GM18861 (cell line): Measurements from ENCODE around the gene NETO2.
"Not testable (repeated sequence)": the region's sequence is repeated elsewhere in the genome, so short reads cannot be mapped to it uniquely, and the experiment has no call there.

Experiments used
- ATAC-seq: cut with Tn5 transposase; IDR thresholded peaks from one replicate; pipeline ENCODE4 v1.9.1; 2021; ENCODE audit not compliant: unreplicated experiment

The NETO2 gene

GRCh38 chr16:47067203-47067602 is 76.5 kb downstream of the NETO2 start:
- ATAC-seq = no peak

GRCh38 chr16:47065766-47066688 is 77.7 kb downstream of the NETO2 start:
- ATAC-seq = no peak

GRCh38 chr16:47064775-47065174 is 79.0 kb downstream of the NETO2 start:
- ATAC-seq = no peak

GRCh38 chr16:47063011-47063724 is 80.6 kb downstream of the NETO2 start:
- ATAC-seq = no peak

- ATAC-seq = no peak
Observed at GRCh38 chr16:47061204-47061603, 82.5 kb downstream of the NETO2 start.

GRCh38 chr16:47060596-47060995 is 83.1 kb downstream of the NETO2 start:
- no peak for ATAC-seq

GRCh38 chr16:47059991-47060390 is 83.8 kb downstream of the NETO2 start:
- no peak for ATAC-seq

GRCh38 chr16:47059130-47059529 is 84.6 kb downstream of the NETO2 start:
- ATAC-seq = not testable (repeated sequence)

- ATAC-seq = no peak
Observed at GRCh38 chr16:47058295-47059086, 85.3 kb downstream of the NETO2 start.

- ATAC-seq = no peak
Observed at GRCh38 chr16:47057630-47057993, 86.1 kb downstream of the NETO2 start.

- ATAC-seq = no peak
Observed at GRCh38 chr16:47056688-47057629, 86.8 kb downstream of the NETO2 start.

GRCh38 chr16:47056061-47056460 is 87.7 kb downstream of the NETO2 start:
- ATAC-seq = not testable (repeated sequence)

GRCh38 chr16:47055136-47055885 is 88.4 kb downstream of the NETO2 start:
- ATAC-seq = no peak

GRCh38 chr16:47054306-47054705 is 89.4 kb downstream of the NETO2 start:
- ATAC-seq = no peak

- no peak for ATAC-seq
Observed at GRCh38 chr16:47053895-47054294, 89.8 kb downstream of the NETO2 start.

- ATAC-seq = no peak
Observed at GRCh38 chr16:47052666-47053640, 90.8 kb downstream of the NETO2 start.

- ATAC-seq = no peak
Observed at GRCh38 chr16:47051031-47051430, 92.7 kb downstream of the NETO2 start.

GRCh38 chr16:47049901-47050583 is 93.7 kb downstream of the NETO2 start:
- no peak for ATAC-seq
